ENCODE data around the gene DNM3. TPM values are rescaled to one million over a fixed set of nuclear protein-coding genes. Genes with fewer than 3 reads are reported as not detected.

The DNM3 gene
- polyA plus RNA-seq, 3 donors: 0.15 TPM; not detected in 2

- Mint-ChIP-seq H3K9me3 (no peaks in the 10 kb centered on the region), H3K4me3 (no peak overlapping the region), H3K4me1 (peaks cover 19% of the 10 kb centered on the region), H3K36me3 (no peaks in the 10 kb centered on the region), H3K27ac (no peak overlapping the region), H3K27me3 (ENCODE audit: low read depth in 3 of 3) (no peaks in the 10 kb centered on the region)
- peaks cover 2 to 7% of the 10 kb centered on the region in 2 donors for H3K4me1 ChIP-seq (ENCODE audit: control insufficient read depth in 1 of 2, insufficient read depth in 2 of 2, low read length in 2 of 2)
- no peak overlapping the region for H3K4me3 ChIP-seq (replicated peaks in 1 of 3; ENCODE audit: low read depth in 2 of 3, low read length in 3 of 3)
- no peaks in the 10 kb centered on the region for H4K20me1 ChIP-seq (ENCODE audit: insufficient read depth, low read length)
- H3K9ac ChIP-seq (ENCODE audit: insufficient read depth, low read length, poor library complexity, severe bottlenecking): no peak overlapping the region
- H3K27ac ChIP-seq (ENCODE audit: low read depth in 1 of 2, low read length in 2 of 2): no peak overlapping the region
- H3K9me3 ChIP-seq (replicated peaks in 1 of 2; ENCODE audit: control insufficient read depth in 1 of 2, insufficient read depth in 1 of 2, low read length in 2 of 2): no peaks in the 10 kb centered on the region
- intact Hi-C loops (cut with micrococcal nuclease): no loop called here
- no peaks in the 10 kb centered on the region for H3K36me3 ChIP-seq (replicated peaks in 1 of 2; ENCODE audit: control insufficient read depth in 1 of 2, insufficient read depth in 2 of 2, low read length in 2 of 2)
- H3K4me2 ChIP-seq (replicated peaks; ENCODE audit: extremely low read depth, low read length, poor library complexity, severe bottlenecking): no peak overlapping the region
- H3K27me3 ChIP-seq (ENCODE audit: control insufficient read depth in 2 of 2, insufficient read depth in 2 of 2, low read length in 2 of 2): no peaks in the 10 kb centered on the region
- DNase-seq: no peak
- no peaks in the 10 kb centered on the region for H3K79me2 ChIP-seq (ENCODE audit: insufficient read depth, low read length)
- H2AFZ ChIP-seq (ENCODE audit: insufficient read depth, low read depth, low read length, poor library complexity, severe bottlenecking): no peak overlapping the region
- TF ChIP-seq CTCF (IDR thresholded peaks at IDR 0.05): no peak
These were observed 498.5 kb downstream of the DNM3 start for GRCh38 chr1:172339842-172340241.

- no CpG with 5 or more reads among the region's 1 CpG for WGBS (ENCODE audit: insufficient coverage)
- no peak overlapping the region for H3K4me3 ChIP-seq (replicated peaks in 1 of 3; ENCODE audit: low read depth in 2 of 3, low read length in 3 of 3)
- Mint-ChIP-seq H3K9me3 (no peaks in the 10 kb centered on the region), H3K27me3 (ENCODE audit: low read depth in 3 of 3) (no peaks in the 10 kb centered on the region), H3K36me3 (no peaks in the 10 kb centered on the region), H3K4me3 (no peak overlapping the region), H3K27ac (no peak overlapping the region), H3K4me1 (peaks cover 19% of the 10 kb centered on the region)
- H4K20me1 ChIP-seq (ENCODE audit: insufficient read depth, low read length): no peaks in the 10 kb centered on the region
- intact Hi-C loops (cut with micrococcal nuclease): no loop called here
- H3K27me3 ChIP-seq (ENCODE audit: control insufficient read depth in 2 of 2, insufficient read depth in 2 of 2, low read length in 2 of 2): no peaks in the 10 kb centered on the region
- peak in 1 of 3 donors; percentile 33 for DNase-seq
- no peak for TF ChIP-seq CTCF (IDR thresholded peaks at IDR 0.05)
- H3K27ac ChIP-seq (ENCODE audit: low read depth in 1 of 2, low read length in 2 of 2): no peak overlapping the region
- H3K36me3 ChIP-seq (replicated peaks in 1 of 2; ENCODE audit: control insufficient read depth in 1 of 2, insufficient read depth in 2 of 2, low read length in 2 of 2): no peaks in the 10 kb centered on the region
- H3K4me1 ChIP-seq (ENCODE audit: control insufficient read depth in 1 of 2, insufficient read depth in 2 of 2, low read length in 2 of 2): peaks cover 2 to 7% of the 10 kb centered on the region in 2 donors
- H3K4me2 ChIP-seq (replicated peaks; ENCODE audit: extremely low read depth, low read length, poor library complexity, severe bottlenecking): no peak overlapping the region
- H2AFZ ChIP-seq (ENCODE audit: insufficient read depth, low read depth, low read length, poor library complexity, severe bottlenecking): no peak overlapping the region
- H3K9me3 ChIP-seq (replicated peaks in 1 of 2; ENCODE audit: control insufficient read depth in 1 of 2, insufficient read depth in 1 of 2, low read length in 2 of 2): no peaks in the 10 kb centered on the region
- H3K9ac ChIP-seq (ENCODE audit: insufficient read depth, low read length, poor library complexity, severe bottlenecking): no peak overlapping the region
- no peaks in the 10 kb centered on the region for H3K79me2 ChIP-seq (ENCODE audit: insufficient read depth, low read length)
These were observed 499.2 kb downstream of the DNM3 start for GRCh38 chr1:172340520-172340919.
